MG63 (cell line): ENCODE data around the gene ITPR2. TPM values are rescaled to one million over a fixed set of nuclear protein-coding genes. Genes with fewer than 3 reads are reported as not detected.
"Not testable (repeated sequence)": the region's sequence is repeated elsewhere in the genome, so short reads cannot be mapped to it uniquely, and the experiment has no call there.

Source experiments
- DNase-seq: peaks from one replicate; pipeline ENCODE4 v3.0.0-alpha.2; 2020
- H3K27me3 ChIP-seq: fragments of 250-450 bp; sonication (Bioruptor Pico); 2 replicates; pipeline ENCODE4 v1.5.1; 2020; ENCODE audit warnings: mild to moderate bottlenecking, moderate library complexity
- H3K36me3 ChIP-seq: fragments of 250-450 bp; sonication (Bioruptor Pico); 2 replicates; pipeline ENCODE4 v1.5.1; 2020; ENCODE audit warnings: mild to moderate bottlenecking, moderate library complexity
- H3K4me3 ChIP-seq: fragments of 250-450 bp; sonication (Bioruptor Pico); 2 replicates; pipeline ENCODE4 v1.5.1; 2020; ENCODE audit warnings: mild to moderate bottlenecking, moderate library complexity
- H3K9me3 ChIP-seq: fragments of 250-450 bp; sonication (Bioruptor Pico); 2 replicates; pipeline ENCODE4 v1.5.1; 2020; ENCODE audit warnings: mild to moderate bottlenecking, moderate library complexity
- total RNA-seq: library from RNA; depleted of rRNA; stranded (reverse); fragments of >200 nt; shearing (Covaris generic); gene quantifications from 2 replicates; pipeline ENCODE4 v1.2.3, GENCODE V29; 2014; ENCODE audit warnings: low replicate concordance

The ITPR2 gene
- total RNA-seq, 1 experiment from 2014 or later, result 4.6 TPM

- H3K27me3 ChIP-seq, result no peaks in the 10 kb centered on the region
- H3K9me3 ChIP-seq, result peaks cover 7% of the 10 kb centered on the region; the same call in 1 of the 2 replicates
Observed at GRCh38 chr12:26740348-26740747, 92.6 kb downstream of the ITPR2 start.

GRCh38 chr12:26737487-26738030 is 95.4 kb downstream of the ITPR2 start:
- Histone ChIP-seq H3K27me3 (no peaks in the 10 kb centered on the region), H3K4me3 (no peak overlapping the region), H3K9me3 (peaks cover 7% of the 10 kb centered on the region; the same call in 1 of the 2 replicates), H3K36me3 (no peaks in the 10 kb centered on the region)
- no peak for DNase-seq

More at GRCh38 chr12:26740348-26740747, 92.6 kb downstream of the ITPR2 start:
- Histone ChIP-seq H3K4me3 (no peak overlapping the region), H3K36me3 (no peaks in the 10 kb centered on the region)
- DNase-seq, result no peak

GRCh38 chr12:26736563-26737486 is 96.2 kb downstream of the ITPR2 start:
- Histone ChIP-seq H3K4me3 (no peak overlapping the region), H3K36me3 (no peaks in the 10 kb centered on the region), H3K27me3 (no peaks in the 10 kb centered on the region), H3K9me3 (peaks cover 7% of the 10 kb centered on the region; the same call in 1 of the 2 replicates)
- DNase-seq, result peak; percentile 19

DNA sequence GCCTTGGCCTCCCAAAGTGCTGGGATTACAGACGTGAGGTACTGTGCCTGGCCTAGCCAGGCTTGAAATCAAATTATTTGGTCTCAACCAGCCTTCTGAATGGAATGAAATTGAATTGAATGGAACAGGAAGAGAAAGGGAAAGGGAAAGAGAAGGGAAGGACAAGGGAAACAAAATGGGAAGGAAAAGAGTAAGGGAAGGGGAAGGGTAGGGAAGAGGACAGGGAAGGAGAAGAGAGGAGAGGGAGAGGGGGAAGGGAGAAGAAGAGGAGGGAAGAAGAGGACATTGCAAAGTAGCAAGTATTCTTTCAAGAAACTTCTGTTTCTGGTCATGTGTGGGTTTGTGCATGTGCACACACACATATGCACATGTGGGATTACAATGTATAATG is 97.8 kb downstream of the ITPR2 start:
- no peaks in the 10 kb centered on the region for H3K27me3 ChIP-seq
- no peak for DNase-seq
- H3K9me3 ChIP-seq, result peaks cover 7% of the 10 kb centered on the region; the same call in 1 of the 2 replicates
- no peaks in the 10 kb centered on the region for H3K36me3 ChIP-seq
- no peak overlapping the region for H3K4me3 ChIP-seq

DNA sequence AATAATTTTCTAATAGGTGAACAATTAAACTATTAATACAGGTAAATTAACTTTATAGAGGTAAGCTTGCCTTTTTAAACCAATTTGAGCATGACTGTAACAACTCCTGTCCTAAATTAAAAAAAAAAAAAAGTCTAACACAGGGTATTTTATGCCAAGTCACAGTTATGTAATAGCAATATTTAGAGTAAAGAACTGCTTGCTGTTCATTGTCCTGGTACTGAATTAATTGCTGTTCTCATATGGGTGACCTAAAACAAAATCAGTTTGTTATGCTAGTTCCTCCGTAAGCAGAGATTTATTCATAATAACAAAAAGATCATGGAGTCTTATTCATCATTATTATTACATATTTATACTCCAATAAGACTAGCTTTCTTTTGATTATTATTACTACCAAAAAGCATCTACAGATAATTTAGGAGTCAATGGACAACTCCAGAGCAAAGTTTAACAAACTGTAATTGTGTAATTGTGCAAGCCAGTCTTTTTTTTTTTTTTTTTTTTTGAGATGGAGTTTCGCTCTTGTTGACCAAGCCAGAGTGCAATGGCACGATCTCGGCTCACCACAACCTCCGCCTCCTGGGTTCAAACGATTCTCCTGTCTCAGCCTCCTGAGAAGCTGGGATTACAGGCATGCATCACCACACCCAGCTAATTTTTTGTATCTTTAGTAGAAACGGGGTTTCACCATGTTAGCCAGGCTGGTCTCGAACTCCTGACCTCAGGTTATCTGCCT is 98.3 kb downstream of the ITPR2 start:
- no peak overlapping the region for H3K4me3 ChIP-seq
- no peak for DNase-seq
- H3K27me3 ChIP-seq, result no peaks in the 10 kb centered on the region
- H3K36me3 ChIP-seq, result no peaks in the 10 kb centered on the region
- H3K9me3 ChIP-seq, result peaks cover 7% of the 10 kb centered on the region; the same call in 1 of the 2 replicates

DNA sequence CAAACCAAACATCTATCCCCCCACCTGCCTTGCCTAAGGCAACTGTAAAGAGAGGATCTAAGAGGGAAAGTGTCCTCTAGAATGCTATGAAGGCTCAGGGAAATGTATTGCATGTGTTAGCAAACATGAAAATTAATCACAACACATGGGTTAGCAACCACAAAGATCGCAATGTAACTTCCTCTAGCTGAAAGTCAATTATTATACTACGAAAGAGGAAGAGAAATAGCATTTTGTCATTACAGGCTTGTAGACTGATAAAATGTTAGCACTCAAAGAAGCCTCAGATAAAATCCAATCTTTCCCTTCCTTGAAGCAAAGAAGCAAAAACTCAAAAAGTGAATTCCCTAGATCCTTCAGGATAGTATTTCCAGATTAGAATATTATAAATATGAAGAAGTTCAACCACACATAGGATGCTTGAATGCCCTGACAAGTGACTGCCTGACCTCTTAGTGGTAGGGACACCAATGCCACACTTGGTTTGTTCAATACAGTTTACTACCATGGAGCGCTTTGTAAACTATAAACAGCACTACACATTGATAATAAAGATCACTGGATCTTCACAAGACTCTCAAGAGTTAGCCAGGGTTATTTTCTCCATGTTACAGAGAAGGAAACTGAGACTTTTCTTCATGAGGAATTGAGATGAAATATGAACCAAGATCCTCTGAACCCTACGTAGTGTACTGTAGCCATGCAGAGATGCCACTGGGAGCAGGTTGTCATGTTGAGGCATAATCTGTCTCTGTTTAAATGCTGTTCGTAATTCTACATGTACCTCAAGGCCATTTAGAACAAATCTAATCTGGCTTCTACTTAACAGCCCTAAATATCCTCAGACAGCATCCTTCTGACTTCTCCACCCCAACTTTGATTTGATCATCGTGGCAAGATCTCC is 100.7 kb downstream of the ITPR2 start:
- Histone ChIP-seq H3K27me3 (no peaks in the 10 kb centered on the region), H3K36me3 (no peaks in the 10 kb centered on the region), H3K9me3 (no peaks in the 10 kb centered on the region), H3K4me3 (no peak overlapping the region)
- DNase-seq, result no peak

GRCh38 chr12:26730481-26731350 is 102.3 kb downstream of the ITPR2 start:
- Histone ChIP-seq H3K9me3 (no peaks in the 10 kb centered on the region), H3K4me3 (no peak overlapping the region), H3K27me3 (no peaks in the 10 kb centered on the region), H3K36me3 (no peaks in the 10 kb centered on the region)
- no peak for DNase-seq

DNA sequence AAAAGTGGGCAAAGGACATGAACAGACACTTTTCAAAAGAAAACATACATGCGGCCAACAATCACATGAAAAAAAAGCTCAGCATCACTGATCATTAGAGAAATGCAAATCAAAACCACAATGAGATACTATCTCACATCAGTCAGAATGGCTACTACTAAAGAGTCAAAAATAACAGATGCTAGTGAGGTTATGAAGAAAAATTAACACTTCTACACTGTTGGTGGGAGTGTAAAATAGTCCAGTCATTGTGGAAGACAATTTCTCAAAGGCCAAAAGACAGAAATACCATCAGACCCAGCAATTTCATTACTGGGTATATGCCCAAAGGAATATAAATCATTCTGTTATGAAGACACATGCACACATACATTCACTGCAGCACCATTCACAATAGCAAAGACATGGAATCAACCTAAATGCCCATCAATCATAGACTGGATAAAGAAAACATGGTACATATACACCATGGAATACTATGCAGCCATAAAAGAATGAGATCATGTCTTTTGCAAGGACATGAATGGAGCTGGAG is 103.8 kb downstream of the ITPR2 start:
- not testable (repeated sequence) for DNase-seq, H3K27me3 ChIP-seq, H3K4me3 ChIP-seq, H3K36me3 ChIP-seq, H3K9me3 ChIP-seq

- no peaks in the 10 kb centered on the region for H3K27me3 ChIP-seq
- H3K9me3 ChIP-seq, result no peaks in the 10 kb centered on the region
- H3K4me3 ChIP-seq, result no peak overlapping the region
- no peaks in the 10 kb centered on the region for H3K36me3 ChIP-seq
- DNase-seq, result no peak
Observed at GRCh38 chr12:26728205-26729050, 104.6 kb downstream of the ITPR2 start.

- no peak for DNase-seq
- H3K9me3 ChIP-seq, result no peaks in the 10 kb centered on the region
Observed at GRCh38 chr12:26727482-26728204, 105.4 kb downstream of the ITPR2 start.

DNA sequence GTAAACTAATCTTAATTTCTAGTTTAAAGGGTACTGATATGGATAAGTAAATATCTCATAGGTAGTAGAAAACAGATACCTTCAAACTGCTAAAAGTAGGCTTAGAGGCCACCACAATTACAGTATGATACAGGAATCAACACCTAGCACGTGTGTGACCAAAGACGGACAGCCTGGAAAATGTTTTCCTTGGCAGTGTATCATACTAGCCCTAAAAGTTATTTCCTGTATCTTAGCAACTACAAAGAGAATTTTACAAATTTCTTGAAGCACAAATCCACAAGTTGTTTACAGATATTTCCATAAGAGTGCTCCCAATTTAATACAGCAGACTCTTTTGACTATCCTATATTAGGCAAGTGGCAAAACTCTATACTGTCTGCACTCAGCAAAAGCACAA is 106.0 kb downstream of the ITPR2 start:
- H3K36me3 ChIP-seq, result no peaks in the 10 kb centered on the region
- H3K27me3 ChIP-seq, result no peaks in the 10 kb centered on the region
- no peak for DNase-seq
- H3K9me3 ChIP-seq, result no peaks in the 10 kb centered on the region
- no peak overlapping the region for H3K4me3 ChIP-seq

More at GRCh38 chr12:26727482-26728204, 105.4 kb downstream of the ITPR2 start:
- Histone ChIP-seq H3K36me3 (no peaks in the 10 kb centered on the region), H3K27me3 (no peaks in the 10 kb centered on the region), H3K4me3 (no peak overlapping the region)

GRCh38 chr12:26725276-26725916 is 107.6 kb downstream of the ITPR2 start:
- H3K9me3 ChIP-seq, result no peaks in the 10 kb centered on the region
- H3K4me3 ChIP-seq, result no peak overlapping the region
- no peaks in the 10 kb centered on the region for H3K36me3 ChIP-seq
- H3K27me3 ChIP-seq, result no peaks in the 10 kb centered on the region
- DNase-seq, result no peak

GRCh38 chr12:26724309-26724702 is 108.7 kb downstream of the ITPR2 start:
- no peak overlapping the region for H3K4me3 ChIP-seq

More at GRCh38 chr12:26724309-26724702, 108.7 kb downstream of the ITPR2 start:
- Histone ChIP-seq H3K9me3 (no peaks in the 10 kb centered on the region), H3K27me3 (no peaks in the 10 kb centered on the region), H3K36me3 (no peaks in the 10 kb centered on the region)
- DNase-seq, result no peak
